Kidney epithelial cell (primary cell): ENCODE data around the gene USH1G. TPM values are rescaled to one million over a fixed set of nuclear protein-coding genes. Genes with fewer than 3 reads are reported as not detected.

ENCODE experiments used
- DNase-seq: peaks from one replicate; pipeline ENCODE4 v3.0.0-alpha.2; 2010; ENCODE audit warnings: low read depth
- H3K27me3 ChIP-seq: 2 replicates; pipeline ENCODE4 v1.6.0; 2011; ENCODE audit warnings: low read length; ENCODE audit not compliant: control insufficient read depth, insufficient read depth
- H3K36me3 ChIP-seq: 2 replicates; pipeline ENCODE4 v1.5.1; 2011; ENCODE audit warnings: low read length; ENCODE audit not compliant: control insufficient read depth, insufficient read depth
- H3K4me3 ChIP-seq: 2 replicates; pipeline ENCODE4 v1.5.1; 2011; ENCODE audit warnings: low read depth, mild to moderate bottlenecking, control low read depth, low read length
- CTCF ChIP-seq: IDR thresholded peaks from 2 replicates; pipeline ENCODE4 v1.5.1; 2011; ENCODE audit warnings: mild to moderate bottlenecking, moderate library complexity, low read length, control low read depth, inconsistent platforms; ENCODE audit not compliant: insufficient read depth, poor library complexity, severe bottlenecking
- total RNA-seq: library from RNA; depleted of rRNA; stranded (reverse); fragments of >200 nt; gene quantifications from 2 replicates; pipeline ENCODE4 v1.2.3, GENCODE V29; 2015

The USH1G gene
- total RNA-seq, 1 donor from 2014 or later, result not detected

- peaks cover 19% of the 10 kb centered on the region for H3K27me3 ChIP-seq
- TF ChIP-seq CTCF, result no peak
- no peak overlapping the region for H3K4me3 ChIP-seq
- H3K36me3 ChIP-seq, result no peaks in the 10 kb centered on the region
- no peak for DNase-seq
Observed at GRCh38 chr17:74898376-74898946, 24.6 kb downstream of the USH1G start.

DNA sequence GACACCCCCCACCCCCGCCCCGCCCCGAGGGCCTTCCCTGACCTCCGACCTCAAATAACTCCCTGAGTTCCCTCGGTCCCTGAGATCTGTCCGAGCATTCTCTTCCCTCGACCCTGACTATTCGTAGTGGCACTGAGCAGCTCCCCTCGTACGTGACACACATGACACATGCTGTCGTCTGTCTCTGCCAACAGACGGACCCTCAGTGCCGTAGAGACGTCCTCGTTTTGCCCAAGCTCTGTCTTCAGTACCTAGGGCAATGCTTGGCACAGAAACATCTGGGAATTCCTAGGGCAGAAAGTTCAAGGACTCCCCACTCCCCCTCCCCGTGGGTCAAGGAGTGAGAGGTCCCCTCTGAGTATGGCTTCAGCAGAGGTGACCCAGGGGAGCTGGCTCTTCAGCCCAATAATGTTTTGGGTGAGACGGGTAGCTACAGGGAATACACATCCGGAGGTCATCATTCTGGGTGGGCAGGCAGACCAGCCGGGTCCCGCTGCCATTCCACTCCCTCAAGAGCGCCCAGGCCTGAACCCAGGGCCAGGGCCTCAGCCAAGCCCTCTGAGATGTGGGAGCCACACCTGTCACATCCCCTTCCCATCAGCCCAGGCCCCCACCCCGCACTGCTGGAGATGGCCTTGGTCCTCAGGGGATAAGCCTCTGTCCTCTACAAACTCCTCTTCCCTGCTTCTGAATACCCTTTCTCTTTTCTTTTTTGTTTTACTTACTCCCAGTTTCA lies 29.0 kb downstream of the USH1G start:
- TF ChIP-seq CTCF, result no peak
- peaks cover 50% of the 10 kb centered on the region for H3K27me3 ChIP-seq
- DNase-seq, result no peak
- H3K4me3 ChIP-seq, result no peak overlapping the region
- H3K36me3 ChIP-seq, result no peaks in the 10 kb centered on the region

DNA sequence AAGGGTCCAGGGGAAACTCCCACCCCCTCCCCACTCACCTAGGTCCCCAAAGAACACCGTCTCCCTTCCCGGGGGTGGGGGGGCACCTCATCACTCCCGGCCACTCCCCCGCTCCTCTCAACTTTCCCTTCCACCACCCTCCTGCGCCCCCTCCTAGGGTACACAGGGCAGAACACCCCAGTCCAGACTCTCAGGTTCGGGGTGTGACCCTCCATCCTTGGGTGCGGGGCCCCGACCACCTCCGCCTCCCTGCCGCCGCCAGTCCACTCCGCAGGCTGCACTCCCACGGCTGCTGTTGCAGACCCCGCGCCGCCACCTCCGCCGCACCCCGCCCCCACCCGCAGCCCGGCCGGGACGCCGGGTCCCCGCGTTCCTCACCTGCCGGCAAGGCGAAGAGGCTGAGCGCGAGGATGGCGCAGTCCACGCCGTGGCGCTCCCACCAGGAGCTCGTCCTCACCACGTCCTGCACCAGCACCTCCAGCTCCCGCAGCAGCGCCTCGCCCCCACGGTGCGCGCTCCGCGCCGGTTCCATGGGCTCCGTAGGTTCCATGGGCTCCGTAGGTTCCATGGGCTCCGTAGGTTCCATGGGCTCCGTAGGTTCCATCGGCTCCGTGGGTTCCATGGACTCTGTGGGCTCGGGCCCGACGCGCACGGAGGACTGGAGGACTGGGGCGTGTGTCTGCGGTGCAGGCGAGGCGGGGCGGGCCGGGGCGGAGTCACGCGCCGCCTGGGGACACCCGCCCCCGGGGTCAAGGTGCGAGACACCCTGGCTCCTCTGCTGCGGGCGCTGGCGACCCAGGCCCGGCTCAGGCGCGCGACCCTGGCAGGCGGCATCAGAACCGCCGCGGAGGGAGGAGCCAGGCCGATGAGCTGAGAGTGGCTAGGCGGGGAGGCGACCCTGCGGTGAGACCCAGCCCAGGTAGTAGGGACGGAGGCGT lies 29.8 kb downstream of the USH1G start, which contains the start of gene FADS6:
Gene FADS6, minus strand, starts transcription at position 660 of the 938 bp plus-strand sequence. Its CDS starts 38 bp downstream, at position 622.
- no peak for TF ChIP-seq CTCF
- H3K36me3 ChIP-seq, result no peaks in the 10 kb centered on the region
- DNase-seq, result no peak
- peaks cover 59% of the 10 kb centered on the region for H3K27me3 ChIP-seq
- H3K4me3 ChIP-seq, result no peak within 1 kb of the TSS

DNA sequence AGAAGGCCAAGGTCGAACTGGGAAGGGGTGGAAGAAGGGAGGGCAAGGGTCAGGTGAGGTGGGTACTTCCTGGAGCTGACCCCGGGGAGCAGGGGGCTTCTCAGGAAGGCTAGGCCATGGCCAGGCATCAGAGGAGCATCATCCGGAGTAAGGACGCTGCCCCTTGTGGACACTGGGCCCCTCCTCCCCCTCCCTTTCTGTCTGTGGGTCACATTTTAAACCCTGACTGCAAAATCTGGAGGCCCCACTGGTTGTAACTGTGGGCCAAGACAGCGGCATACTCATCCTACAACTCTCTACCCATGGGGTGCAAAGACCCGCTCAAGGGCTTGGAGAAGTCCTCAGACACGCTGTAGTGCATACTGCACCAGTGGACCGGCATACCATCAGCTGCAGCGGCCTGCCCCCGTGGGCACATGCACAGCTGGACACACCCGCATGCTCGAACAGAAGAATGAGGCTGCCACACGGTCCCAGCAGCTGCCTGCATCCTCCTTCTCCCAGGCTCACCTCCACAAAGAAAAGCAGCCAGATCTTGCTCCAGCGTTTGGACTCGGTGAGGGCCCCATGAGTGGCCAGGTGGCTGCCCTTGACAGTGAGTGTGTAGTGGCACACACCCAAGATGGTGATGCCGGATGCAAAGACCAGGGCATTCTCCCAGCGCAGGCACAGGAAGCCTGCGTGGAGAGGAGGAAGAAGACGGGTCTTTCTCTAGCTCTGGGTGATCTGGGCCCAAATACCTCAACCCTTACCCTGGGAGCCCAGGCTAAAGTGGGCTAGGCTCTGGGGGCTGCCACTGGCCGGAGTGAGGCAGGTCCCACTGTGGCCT lies 30.8 kb downstream of the USH1G start:
- no peak overlapping the region for H3K4me3 ChIP-seq
- TF ChIP-seq CTCF, result no peak
- H3K36me3 ChIP-seq, result no peaks in the 10 kb centered on the region
- DNase-seq, result no peak
- H3K27me3 ChIP-seq, result peaks cover 61% of the 10 kb centered on the region

GRCh38 chr17:74890554-74890953 lies 32.5 kb downstream of the USH1G start:
- no peak for DNase-seq
- H3K36me3 ChIP-seq, result no peaks in the 10 kb centered on the region
- H3K4me3 ChIP-seq, result no peak overlapping the region
- TF ChIP-seq CTCF, result no peak
- peaks cover 59% of the 10 kb centered on the region for H3K27me3 ChIP-seq
